HG02610 (cell line): ENCODE measurements around the gene UGGT2.
"Not testable (repeated sequence)": the region's sequence is repeated elsewhere in the genome, so short reads cannot be mapped to it uniquely, and the experiment has no call there.

Source experiments
- ATAC-seq: cut with Tn5 transposase; IDR thresholded peaks from one replicate; pipeline ENCODE4 v1.9.1; 2021; ENCODE audit warnings: mild to moderate bottlenecking, moderate library complexity; ENCODE audit not compliant: unreplicated experiment

The UGGT2 gene

DNA sequence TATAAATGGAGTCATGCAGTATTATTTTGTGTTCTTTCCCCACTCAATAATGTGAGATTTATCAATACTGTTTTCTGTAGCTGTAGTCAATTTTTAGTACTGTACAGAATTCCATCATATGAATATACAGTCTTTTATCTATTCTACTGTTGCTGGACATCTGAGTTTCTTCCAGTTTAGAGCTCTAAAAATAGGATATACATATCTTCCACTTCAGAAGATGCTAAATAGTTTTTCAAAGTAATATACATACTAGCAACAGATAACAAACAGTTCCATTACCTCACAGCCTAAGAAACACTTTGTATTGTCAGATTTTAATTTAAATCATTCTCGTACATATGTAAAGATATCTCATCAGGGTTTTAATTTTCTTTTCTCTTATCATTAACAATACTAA lies 149.6 kb downstream of the UGGT2 start:
- ATAC-seq: no peak

DNA sequence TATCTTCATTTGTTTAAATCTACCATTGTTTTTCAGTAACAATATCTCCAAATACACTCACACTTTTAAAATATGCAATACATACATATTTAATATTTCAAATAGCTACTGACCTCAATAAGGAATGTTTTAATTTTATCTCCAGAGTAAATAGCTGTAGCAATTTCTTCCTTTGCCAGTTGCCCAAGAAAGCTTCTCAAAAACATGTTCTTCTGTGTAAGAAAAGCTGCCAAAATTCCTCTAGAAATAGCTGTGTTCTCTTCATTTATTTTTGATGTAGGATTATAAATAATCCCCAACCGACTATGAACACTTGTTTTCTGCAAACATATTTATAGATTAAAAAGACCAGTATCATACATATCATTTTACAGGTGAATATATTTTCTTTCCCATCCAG lies 150.5 kb downstream of the UGGT2 start:
- no peak for ATAC-seq

DNA sequence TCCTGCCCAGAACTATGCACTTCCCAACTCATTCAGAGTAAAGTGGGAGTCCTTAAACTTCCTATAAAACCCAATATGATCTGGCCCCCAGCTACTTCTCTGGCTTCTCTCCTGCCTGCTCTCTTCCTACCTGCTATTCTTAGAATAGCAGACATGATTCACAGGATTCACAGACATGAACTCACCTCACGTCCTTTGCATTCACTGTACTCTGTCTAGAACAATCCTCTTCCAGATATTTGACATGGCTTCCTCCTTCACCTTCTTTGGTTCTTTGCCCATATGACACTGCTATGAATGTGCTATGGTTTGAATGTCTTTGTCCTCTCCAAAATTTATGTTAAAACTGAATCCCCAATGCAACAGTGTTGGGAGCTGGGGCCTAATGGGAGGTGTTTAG lies 154.9 kb downstream of the UGGT2 start:
- ATAC-seq: no peak

DNA sequence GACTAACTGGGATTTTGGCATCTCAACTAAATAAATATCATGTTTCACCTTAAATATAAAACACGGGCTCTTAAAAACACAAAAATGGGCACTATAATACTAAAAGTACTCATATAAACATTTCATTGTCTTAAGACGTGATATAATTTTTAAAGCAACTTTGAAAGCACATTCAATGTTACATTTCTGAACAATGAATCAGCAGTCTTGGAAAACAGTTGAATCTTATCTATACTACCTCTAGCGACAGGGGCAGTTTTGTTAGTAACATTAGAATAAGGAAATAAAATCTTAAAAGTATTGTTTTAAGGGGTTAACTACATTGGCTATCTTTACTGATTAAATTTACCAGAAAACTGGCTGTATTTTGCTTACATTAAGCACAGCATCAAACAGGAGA lies 156.9 kb downstream of the UGGT2 start:
- no peak for ATAC-seq

DNA sequence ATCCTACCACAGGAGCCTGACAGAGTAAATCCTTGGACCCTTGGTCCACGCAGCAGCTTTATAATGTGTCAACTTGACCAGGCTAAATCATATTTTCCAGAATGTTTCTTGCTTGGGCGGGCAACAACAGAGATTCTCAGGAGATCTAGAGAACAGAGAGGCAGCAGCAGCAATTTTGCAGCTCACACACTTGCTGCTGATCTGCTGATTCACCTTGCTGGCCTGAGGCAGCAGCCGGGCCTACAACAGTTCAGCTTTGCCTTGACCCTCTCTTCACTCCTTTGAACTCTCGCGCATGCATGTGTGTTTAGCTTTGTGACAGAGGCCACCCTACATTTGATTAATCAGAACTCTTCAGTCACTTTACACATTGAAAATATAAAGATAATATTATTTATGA lies 159.3 kb downstream of the UGGT2 start:
- ATAC-seq: no peak

DNA sequence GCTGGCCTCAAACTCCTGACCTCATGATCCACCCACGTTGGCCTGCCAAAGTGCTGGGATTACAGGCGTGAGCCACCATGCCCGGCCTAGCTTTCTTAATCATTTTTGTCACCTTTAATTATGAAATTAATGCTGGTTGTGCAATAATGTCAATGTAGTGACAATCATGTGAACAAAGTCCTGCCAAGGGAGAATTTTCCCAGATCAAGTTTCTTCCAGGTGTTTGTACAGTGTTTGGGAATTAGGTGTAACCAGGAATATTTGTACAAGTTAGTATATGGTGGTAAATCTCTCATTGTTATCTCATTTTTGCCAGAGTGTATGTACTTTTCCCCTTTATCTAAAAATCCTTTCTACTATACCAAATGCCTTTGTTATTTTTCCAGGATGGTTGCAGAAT lies 171.1 kb downstream of the UGGT2 start:
- ATAC-seq: no peak

DNA sequence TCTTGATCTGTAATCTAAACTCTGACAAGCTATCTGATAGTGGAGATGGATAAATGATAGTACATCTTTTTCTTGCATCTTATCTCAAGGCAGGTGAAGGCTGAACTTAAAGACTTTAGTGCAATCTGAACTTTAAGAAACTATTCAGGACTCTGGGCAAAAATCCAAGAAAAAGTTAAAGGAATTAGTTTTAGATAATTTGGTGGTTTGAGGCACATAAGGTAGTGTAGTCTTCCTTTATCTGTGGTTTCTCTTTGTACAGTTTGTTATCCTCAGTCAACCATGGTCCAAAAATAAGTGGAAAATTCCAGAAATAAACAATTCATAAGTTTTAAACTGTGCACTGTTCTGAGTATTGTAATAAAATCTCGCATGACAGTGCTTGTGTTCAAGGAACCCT lies 172.9 kb downstream of the UGGT2 start:
- ATAC-seq: no peak

DNA sequence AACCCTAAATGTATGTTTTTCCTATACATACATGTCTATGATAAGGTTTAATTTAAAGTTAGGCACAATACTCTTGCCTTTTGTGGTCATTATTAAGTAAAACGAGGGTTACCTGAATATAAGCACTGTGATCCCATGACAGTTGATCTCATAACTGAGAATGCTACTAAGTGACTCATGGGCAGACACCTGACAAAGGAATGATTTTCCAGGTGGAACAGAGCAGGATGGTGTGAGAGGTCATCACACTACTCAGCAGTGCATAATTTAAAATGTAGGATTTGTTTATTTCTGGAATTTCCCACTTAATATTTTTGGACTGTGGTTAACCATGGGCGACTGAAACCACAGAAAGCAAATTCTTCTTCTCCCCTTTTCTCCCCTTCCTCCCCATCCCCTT lies 178.9 kb downstream of the UGGT2 start:
- no peak for ATAC-seq

DNA sequence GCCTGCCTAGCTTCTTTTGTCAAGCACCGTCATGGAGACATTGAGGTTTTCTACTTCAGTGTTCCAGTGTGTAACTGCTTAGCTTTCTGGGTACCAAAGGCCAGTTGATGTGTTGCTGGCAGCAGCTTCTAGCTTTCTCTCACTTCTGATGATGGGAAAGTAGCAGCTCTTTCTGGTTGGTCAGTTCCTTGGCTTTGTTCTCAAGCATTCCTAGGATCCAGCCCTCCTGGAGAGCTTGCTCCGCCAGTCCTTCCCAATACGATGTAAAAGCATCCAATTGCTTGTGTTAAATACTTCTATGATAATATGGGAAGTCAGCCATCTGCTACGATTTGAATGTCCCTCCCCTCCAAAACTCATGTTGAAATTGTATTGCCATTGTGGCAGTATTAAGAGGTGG lies 182.8 kb downstream of the UGGT2 start:
- ATAC-seq: no peak

DNA sequence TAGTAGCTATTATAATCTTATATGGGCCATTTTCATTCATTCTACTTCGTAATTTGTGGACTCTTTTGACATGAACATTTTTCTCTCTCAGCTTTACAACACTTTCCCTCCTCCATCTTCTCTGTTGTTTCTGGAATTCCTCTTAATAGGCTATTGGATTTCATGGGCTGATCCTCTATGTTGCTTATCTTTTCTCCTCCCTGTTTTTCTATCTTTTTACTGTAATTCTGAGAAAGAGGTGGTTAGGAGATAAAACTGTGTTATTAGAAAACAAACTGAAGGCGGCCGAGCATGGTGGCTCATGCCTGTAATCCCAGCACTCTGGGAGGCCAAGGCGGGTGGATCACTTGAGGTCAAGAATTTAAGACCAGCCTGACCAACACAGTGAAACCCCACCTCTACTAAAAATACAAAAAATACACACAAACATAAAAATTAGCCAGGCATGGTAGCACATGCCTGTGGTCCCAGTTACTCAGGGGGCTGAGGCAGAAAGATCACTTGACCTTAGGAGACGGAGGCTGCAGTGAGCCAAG lies 188.1 kb downstream of the UGGT2 start:
- ATAC-seq: no peak

DNA sequence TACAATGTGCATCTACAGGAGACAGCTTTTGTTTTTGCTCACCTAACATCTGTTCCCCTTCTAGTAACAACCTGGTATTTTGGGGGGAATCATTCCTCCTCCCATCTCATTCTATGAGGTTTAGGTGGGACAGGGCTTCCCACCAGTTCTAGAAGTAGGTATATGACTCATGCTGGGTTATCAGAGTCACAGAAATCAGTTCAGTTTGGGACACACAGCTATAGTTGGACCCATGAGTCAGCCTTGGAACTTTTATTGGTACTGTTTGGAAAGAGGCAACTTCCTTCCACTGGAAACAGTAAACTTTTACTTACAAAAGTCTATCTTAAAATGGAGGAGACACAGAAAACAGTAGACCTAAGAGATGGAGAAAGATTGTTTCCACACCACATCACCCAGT lies 190.8 kb downstream of the UGGT2 start:
- no peak for ATAC-seq

DNA sequence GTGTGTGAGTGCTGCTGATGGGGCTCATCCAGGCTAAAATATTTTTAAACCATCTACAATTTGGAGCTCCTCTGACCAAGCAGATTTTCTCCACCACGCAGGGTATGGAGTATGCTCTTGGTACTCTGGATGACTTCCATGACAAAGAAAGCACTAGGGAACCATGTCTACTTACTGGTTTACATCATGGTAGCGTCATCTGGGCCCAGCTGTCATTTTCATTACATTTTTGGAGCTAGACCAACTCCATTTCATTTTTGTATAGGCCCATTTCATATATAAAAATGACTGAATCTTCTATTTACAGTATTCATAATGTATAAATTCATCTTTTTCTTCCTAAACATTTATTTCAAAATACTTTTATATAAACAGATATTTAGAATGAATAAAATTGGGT lies 191.9 kb downstream of the UGGT2 start:
- ATAC-seq: no peak

DNA sequence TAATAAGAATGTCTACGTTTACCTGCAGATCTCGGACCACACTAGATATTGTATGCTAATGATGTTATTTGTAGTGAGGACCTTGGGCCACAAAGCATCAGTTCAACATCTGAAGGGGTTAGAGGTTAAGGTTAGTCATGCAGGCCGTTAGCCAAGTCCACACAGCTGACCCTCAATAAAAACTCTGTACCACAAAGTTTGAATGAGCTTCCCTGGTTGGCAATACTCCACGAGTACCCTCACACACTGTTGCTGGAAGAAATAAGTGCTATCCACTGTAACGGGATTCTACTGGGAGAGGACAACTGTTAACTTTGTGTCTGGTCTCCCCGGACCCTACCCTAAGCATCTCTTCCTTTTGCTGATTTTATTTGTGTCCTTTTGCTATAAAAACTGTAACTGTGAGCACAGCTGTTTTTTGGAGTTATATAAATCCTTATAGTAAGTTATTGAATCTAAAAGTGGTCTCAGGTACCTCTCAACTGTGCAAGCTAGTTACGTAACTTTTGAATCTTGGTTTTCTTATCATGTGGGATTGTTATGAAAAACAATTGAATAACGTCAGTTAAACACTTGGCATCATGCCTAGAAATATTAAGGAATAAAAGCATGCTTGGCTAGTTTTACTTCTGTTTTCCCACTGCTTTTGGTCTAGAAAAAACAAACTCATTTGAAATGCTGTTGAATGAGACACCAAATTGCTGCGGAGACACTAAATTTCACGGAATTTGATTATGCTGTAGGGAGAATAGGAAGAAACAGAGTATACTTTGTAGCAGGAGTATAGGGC lies 194.7 kb downstream of the UGGT2 start:
- no peak for ATAC-seq

DNA sequence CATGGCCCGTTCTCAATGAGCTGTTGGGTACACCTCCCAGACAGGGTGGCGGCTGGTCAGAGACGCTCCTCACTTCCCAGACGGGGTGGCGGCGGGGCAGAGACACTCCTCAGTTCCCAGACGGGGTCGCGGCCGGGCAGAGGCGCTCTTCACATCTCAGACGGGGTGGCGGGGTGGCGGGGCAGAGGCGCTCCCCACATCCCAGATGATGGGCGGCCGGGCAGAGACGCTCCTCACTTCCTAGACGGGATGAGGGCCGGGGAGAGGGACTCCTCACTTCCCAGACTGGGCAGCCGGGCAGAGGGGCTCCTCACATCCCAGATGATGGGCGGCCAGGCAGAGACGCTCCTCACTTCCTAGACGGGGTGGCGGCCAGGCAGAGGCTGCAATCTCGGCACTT lies 207.5 kb downstream of the UGGT2 start:
- ATAC-seq: not testable (repeated sequence)

DNA sequence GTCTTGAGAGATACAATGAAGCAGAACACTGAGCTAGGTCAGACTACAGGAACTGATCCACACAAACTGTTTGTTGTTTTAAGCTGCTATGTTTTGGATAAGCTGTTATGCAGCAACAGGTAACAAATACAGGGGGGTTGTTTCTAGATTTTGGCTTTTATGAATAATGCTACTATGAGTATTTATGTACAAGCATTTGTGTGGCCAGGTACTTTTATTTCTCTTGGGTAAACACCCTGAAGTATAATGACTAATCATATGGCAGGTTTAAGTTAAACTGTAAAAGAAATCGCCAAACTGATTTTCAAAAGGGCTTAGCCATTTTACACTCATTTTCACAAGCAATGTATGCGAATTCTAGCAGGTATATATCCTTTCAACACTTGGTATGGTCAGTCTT lies 210.3 kb downstream of the UGGT2 start:
- ATAC-seq: no peak

DNA sequence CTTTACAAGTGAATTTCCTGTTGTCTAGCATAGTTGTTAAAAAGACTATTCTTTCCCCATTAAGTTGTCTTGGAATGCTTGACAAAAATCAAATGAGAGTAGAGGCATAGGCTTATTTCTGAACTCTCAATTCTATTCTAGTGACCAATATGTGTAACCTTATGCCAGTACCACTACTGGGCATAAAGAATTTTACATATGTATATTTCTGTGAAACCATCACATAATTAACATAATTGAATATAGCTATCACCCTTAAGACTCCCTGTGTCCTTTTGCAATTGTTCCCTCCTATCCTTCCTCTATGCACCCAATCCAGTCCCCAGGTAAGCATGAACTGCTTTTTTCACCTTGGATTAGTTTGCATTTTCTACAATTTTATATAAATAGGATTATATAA lies 211.3 kb downstream of the UGGT2 start:
- ATAC-seq: no peak

DNA sequence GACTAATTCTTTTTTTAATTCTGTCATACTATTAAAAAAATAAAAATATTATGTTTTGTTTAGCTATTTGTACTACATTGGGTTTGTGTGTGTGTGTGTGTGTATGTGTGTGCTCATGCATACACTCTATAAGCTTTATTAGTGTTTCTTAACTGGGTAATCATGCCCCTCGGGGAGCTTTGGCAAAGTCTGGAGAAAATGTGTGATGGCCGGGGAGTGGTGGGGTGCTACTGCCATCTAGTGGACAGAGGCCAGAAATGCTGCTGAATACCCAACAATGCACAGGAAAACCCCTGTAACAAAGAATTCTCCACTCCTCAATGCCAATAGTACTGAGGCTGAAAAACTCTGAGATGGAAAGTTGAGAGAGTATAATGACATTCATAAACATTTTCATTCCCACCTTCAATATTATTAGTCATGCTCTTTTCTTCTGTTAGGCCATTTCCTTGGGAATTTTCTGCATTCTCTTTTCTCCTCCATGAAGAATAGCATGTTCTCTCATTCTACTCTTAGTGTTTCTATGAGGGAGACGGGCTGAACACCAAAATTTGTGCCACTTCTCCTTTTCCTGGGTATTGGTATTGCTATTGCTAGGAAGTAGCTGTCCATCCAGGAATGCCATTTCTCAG lies 219.0 kb downstream of the UGGT2 start:
- ATAC-seq: peak; percentile 81

DNA sequence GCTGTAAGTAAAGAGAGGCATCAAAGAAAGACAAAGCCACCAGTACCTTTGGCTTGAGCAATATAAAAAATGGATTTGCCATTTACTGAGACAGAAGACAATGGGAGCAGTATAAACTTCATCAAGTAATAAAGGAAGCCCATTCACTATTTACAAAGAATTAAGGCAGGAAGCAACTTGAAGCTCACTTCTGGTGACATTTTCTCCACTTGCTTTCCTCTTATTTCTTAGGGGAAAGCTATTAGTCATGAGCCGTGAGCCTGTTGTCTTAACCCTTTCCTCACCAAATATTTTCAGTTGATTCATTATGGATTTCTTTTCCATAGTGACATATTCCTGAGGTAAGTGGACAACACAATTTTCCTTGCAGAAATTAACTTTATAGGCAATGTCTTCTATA lies 219.5 kb downstream of the UGGT2 start:
- ATAC-seq: no peak

DNA sequence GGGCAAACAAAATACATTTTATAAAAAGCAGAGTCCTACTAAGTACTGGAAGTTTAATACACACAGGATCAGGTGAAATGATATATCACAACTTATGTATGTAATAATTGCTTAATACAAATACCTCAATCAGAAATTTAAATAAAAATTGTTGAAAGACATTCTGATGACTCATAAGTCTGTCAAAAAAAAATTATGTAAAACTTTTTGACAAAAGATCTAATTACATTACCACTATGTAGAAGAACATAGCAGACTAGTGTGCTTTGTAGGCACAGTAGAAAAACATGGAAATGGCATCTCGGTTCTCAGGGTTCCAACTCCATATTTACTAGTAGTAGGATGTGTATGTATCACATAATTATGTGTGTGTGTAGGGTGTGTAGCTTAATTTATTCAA lies 220.1 kb downstream of the UGGT2 start:
- no peak for ATAC-seq

DNA sequence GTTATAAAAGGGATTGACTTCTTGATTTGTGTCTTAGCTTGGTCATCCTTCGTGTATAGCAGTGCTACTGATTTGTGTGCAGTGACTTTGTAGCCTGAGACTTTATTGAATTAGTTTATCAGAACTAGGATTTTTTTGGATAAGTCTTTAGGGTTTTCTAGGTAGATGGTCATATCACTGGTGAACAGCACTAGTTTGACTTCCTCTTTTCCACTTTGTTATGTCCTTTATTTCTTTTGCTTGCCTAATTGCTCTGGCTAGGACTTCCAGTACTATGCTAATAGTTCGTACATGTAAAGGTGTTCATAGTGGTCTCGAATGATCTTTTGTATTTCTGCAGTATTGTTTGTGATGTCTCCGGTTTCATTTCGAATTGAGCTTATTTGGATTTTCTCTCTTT lies 230.9 kb downstream of the UGGT2 start:
- no peak for ATAC-seq

DNA sequence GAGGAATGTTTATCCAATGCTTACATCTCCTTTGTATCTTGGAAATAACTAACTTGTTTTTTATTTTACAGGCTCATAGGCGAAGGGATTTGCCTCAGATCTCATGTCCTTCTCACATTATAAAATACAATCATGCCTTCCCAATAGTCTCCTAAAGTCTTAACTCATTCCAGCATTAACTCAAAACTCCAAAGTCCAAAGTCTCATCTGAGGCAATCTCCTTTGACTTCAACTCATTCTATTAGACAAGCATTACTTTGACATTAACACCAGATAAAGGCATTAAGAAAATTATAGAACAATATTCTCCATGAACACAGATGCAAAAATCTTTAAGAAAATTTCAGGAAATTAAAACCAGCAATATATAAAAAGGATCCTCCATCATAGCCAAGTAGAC lies 238.7 kb downstream of the UGGT2 start:
- no peak for ATAC-seq

DNA sequence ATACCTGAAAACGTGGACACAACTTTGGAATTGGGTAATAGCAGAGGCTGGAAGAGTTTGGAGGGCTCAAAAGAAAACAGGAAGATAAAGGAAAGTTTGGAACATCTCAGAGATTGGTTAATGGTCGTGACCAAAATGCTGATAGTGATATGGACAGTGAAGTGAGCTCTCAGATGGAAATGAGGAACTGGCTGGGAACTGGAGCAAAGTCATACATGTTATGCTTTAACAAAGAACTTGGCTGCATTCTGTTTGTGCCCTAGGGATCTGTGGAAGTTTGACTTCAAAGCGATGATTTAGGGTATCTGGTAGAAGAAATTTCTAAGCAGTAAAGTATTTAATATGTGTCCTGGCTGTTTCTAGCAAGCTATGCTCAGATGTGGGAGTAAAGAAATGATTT lies 240.1 kb downstream of the UGGT2 start:
- no peak for ATAC-seq

DNA sequence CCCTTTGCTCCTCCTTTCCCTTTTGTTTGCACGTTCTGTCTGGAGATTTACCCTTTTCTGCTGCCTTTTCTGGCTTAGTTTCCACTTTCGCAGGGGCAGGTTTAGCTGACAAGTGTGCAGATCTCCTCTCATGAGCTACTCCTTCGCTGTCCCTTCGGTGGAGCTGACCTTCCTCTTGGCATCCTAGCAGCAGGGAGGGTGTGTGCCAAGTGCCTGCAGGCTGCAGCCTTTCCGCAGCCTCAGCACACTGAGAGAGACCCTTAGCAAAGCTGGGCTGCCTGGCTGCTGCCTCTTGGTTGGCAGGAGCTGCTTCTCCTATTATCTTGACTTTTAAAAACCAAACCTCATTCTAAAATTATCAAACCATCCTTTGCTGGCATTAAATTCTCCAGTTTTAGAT lies 243.8 kb downstream of the UGGT2 start:
- ATAC-seq: no peak
